Measurements from ENCODE around the gene DUSP1. TPM values are rescaled to one million over a fixed set of nuclear protein-coding genes. Genes with fewer than 3 reads are reported as not detected.

Gene DUSP1
- total RNA-seq, 1 experiment from 2014 or later = 16.6 TPM

DNA sequence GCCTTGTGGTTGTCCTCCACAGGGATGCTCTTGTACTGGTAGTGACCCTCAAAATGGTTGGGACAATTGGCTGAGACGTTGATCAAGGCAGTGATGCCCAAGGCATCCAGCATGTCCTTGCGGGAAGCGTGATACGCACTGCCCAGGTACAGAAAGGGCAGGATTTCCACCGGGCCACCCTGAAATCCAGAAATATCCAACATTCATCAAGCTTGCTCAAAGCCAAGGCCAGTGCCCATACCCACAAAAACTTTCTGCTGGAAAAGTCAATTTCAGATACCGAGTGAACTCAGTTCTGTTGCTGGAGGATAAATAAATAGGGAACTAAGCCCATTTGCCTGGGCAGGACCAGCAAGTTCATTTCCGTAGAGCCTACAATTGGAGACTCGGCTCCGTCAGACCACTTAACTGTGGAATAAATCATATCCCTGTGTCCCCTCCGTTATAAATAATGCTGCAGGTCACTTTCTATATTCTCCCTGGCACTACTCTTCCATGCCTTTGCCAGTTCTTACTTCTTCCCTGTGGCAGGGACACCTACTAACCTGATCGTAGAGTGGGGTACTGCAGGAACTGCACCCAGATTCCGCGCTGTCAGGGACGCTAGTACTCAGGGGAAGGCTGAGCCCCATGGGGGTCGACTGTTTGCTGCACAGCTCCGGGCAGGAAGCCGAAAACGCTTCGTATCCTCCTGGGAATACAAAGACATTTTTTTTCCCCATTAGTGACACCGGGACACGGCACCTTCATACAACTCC is 1.2 kb downstream of the DUSP1 start:
- no peak for TF ChIP-seq ZFX (IDR thresholded peaks at IDR 0.05)
- no peak for TF ChIP-seq POLR2A (IDR thresholded peaks at IDR 0.05; ENCODE audit: borderline replicate concordance, extremely low read depth, insufficient read depth, insufficient read length)
- no peak for TF ChIP-seq SP1 (IDR thresholded peaks at IDR 0.05; ENCODE audit: low read depth)
- no peak for TF ChIP-seq YY1 (IDR thresholded peaks at IDR 0.05; ENCODE audit: extremely low read depth, insufficient replicate concordance, low read depth, low read length)
- TF ChIP-seq, protein P1, sequence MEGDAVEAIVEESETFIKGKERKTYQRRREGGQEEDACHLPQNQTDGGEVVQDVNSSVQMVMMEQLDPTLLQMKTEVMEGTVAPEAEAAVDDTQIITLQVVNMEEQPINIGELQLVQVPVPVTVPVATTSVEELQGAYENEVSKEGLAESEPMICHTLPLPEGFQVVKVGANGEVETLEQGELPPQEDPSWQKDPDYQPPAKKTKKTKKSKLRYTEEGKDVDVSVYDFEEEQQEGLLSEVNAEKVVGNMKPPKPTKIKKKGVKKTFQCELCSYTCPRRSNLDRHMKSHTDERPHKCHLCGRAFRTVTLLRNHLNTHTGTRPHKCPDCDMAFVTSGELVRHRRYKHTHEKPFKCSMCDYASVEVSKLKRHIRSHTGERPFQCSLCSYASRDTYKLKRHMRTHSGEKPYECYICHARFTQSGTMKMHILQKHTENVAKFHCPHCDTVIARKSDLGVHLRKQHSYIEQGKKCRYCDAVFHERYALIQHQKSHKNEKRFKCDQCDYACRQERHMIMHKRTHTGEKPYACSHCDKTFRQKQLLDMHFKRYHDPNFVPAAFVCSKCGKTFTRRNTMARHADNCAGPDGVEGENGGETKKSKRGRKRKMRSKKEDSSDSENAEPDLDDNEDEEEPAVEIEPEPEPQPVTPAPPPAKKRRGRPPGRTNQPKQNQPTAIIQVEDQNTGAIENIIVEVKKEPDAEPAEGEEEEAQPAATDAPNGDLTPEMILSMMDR (IDR thresholded peaks at IDR 0.05 in 2 of 3, conservative IDR thresholded peaks at IDR 0.05 in 1 of 3; ENCODE audit: borderline replicate concordance in 1 of 3, insufficient read depth in 1 of 3, low read depth in 2 of 3, low read length in 2 of 3) = no peak
- TF ChIP-seq, protein P2, sequence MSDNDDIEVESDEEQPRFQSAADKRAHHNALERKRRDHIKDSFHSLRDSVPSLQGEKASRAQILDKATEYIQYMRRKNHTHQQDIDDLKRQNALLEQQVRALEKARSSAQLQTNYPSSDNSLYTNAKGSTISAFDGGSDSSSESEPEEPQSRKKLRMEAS (IDR thresholded peaks at IDR 0.05) = no peak
- TF ChIP-seq, protein P3, sequence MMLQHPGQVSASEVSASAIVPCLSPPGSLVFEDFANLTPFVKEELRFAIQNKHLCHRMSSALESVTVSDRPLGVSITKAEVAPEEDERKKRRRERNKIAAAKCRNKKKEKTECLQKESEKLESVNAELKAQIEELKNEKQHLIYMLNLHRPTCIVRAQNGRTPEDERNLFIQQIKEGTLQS (IDR thresholded peaks at IDR 0.05) = no peak
- no peak for TF ChIP-seq CBX3 (IDR thresholded peaks at IDR 0.05; ENCODE audit: low read depth)
- TF ChIP-seq EZH2phosphoT487 (IDR thresholded peaks at IDR 0.05; ENCODE audit: borderline replicate concordance) = no peak
- TF ChIP-seq POLR2AphosphoS5 (IDR thresholded peaks at IDR 0.05; ENCODE audit: low read depth, low read length) = no peak
- no peak for TF ChIP-seq CEBPB (IDR thresholded peaks at IDR 0.05; ENCODE audit: low read depth)
- TF ChIP-seq EZH2 (IDR thresholded peaks at IDR 0.05) = no peak
- DNase-seq (ENCODE audit: low read depth, low spot score) (no peak), ATAC-seq (no peak)
- no peaks in the 10 kb centered on the region for H3K9me2 ChIP-seq (ENCODE audit: insufficient read depth)
- intact Hi-C loops (cut with micrococcal nuclease) = loop anchor here (2.0 to 5.0 kb wide), 2 partner anchors 133 to 163 kb away; no protein-coding TSS in a partner anchor
- H3K9me3 ChIP-seq (ENCODE audit: control insufficient read depth in 1 of 2, insufficient read depth in 1 of 2, low read depth in 1 of 2, low read length in 2 of 2) = no peaks in the 10 kb centered on the region
- H3K9ac ChIP-seq (ENCODE audit: low read length) = peak overlapping the region; percentile 98
- peaks cover 31 to 49% of the 10 kb centered on the region in 2 experiments for H3K4me1 ChIP-seq (ENCODE audit: control insufficient read depth in 1 of 2, insufficient read depth in 2 of 2, low read length in 2 of 2)
- ChIA-PET RAD21 (ENCODE audit: low non-redundant PET in 1 of 2, low total read pairs in 2 of 2, uncharacterized antibody in 2 of 2, unreplicated experiment in 2 of 2) (no interaction called here), CTCF (interaction anchor here (1.0 to 2.6 kb wide), 2 partner anchors 63 to 135 kb away, joined by 3 to 15 read pairs; no protein-coding TSS in a partner anchor), POLR2A (interaction anchor here (1.3 to 2.9 kb wide), 10 partner anchors 9 to 135 kb away, joined by 4 to 20 read pairs (median 12); no protein-coding TSS in a partner anchor)
- H2AFZ ChIP-seq (ENCODE audit: low read depth, low read length, poor library complexity, severe bottlenecking) = no peak overlapping the region
- H3K4me3 ChIP-seq (replicated peaks in 1 of 2; ENCODE audit: low read depth in 1 of 2, low read length in 2 of 2) = peak overlapping the region; percentile 79 to 84
- peaks cover 8 to 14% of the 10 kb centered on the region in 2 experiments; a peak in 3 of 4 replicates for H3K36me3 ChIP-seq (ENCODE audit: control insufficient read depth in 1 of 2, insufficient read depth in 2 of 2, low read length in 2 of 2)
- peak overlapping the region; percentile 86 for H3K27ac ChIP-seq (ENCODE audit: low read depth, low read length)
- no peaks in the 10 kb centered on the region for H3K27me3 ChIP-seq (ENCODE audit: insufficient read depth, low read length)
- H3K4me2 ChIP-seq (ENCODE audit: low read length) = peak overlapping the region; percentile 86
- BruUV-seq (replicated peaks) = TSS peak; percentile 60
- peaks cover 24% of the 10 kb centered on the region for H3K79me2 ChIP-seq (ENCODE audit: insufficient read depth, low read length)
- H4K20me1 ChIP-seq (ENCODE audit: insufficient read depth) = no peaks in the 10 kb centered on the region

Data from HCT116 (cell line).